Measurements from ENCODE around the gene BICC1.
A peak's percentile ranks its signal among the peaks of the same experiment; 100 is the strongest.

BICC1 gene

DNA sequence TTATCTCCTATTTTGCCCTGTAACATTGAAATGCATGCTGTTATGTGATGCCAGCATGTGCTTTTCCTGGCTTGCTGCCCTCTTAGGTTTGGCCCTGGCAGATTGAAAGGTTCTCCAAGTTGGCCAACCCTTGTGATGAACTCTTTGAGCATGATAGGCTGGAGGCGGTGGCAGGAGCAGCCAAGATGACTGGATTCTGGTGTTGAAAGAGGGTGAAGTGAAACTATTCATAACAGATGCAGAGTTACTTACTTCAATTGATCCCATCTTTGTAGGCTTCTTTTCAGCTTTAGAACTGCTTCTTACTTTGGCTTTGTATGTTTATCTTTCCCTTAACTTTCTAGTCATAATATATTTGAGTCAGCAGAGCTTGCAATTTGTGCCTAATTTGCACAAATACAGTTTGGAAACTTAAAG lies 57.6 kb downstream of the BICC1 start:
- no peak for DNase-seq

- no peak for DNase-seq
Measured at GRCh38 chr10:58570979-58571378, 58.3 kb downstream of the BICC1 start.

DNA sequence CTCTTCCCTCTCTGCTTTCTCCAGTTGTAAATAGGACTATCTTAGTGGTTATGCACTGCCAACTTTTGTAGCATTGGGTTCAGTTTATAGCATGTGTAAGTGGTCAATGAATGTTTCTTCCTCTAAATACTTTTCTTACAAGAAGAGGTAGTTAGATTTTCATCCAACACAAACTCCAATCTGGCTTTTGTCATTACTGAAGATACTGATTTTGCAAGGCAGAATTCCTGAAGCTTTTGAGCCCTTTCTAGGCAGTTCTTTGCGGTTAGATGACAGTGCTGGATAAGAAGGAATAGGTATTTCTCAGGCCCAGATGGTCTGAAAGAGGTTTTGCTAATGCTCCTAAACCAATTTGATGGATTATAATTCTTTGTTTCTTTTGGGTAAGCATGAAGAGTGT lies 60.5 kb downstream of the BICC1 start:
- DNase-seq: no peak

DNA sequence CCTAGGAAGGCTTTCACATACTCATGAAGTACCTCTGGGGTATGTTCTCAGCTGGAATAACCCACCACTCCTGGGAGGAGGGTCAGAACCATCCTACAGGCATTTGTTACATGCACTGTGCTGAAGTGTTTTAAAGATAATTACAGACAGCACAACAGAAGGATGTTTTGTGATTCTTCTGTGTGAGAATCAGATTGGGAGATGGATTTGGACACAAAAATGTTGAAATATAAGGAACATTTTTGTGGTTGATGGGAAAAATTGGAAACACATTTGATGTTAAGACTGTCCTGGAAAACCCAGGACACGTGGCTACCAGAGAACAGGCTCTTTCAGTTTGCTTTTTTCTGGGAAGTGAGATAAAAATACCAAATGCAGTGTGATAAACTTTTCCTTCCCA lies 61.4 kb downstream of the BICC1 start:
- DNase-seq: no peak

DNA sequence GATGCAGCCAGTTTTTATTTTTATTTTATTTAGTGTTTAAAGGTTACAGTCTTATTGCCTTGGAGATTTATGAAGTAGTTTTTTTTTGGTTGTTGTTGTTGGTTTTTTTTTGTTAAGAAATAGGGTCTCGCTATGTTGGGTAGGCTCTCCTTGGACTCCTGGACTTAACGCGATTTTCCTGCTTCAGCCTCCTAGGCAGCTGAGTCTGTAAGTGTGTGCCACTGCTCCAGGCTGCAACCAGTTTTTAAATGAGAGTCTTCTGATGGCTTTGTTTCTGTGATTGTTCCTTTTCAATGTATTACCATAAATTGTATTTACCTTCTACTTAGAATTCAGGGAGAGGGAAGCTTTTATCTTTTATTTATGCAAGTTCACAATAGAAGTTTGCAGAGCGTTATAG lies 62.8 kb downstream of the BICC1 start:
- DNase-seq: no peak

DNA sequence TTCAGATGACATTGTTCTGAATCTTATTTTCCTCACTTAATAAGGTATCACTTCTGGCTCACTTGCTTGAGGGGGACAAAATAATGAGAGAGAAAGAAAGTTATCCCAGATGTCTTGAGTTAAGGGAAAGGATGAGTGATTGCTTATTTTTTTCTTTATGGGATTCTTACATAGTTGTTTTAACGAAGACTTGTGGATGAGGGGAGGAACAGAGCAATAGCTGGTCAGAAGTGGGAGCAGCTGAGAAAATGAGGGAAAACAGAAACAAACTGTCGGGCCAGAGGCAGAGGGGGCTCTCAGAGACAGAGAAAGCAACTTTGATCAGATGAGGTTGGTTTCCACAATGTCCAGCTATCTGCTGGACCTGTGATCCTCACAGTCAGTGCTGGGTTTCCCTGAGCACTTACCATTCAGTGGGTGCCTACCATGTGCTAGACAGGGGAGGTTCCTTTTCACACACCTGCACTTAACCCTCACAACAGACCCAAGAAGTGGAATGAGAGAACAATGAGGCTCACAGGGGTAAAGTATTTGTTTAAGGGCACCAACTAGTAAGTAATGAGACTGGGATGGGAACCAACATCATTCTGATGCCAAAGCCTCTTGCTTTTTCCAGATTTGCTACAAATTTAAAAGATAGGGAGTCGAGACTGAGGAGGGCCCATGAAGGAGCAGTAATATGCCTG lies 64.2 kb downstream of the BICC1 start:
- DNase-seq: no peak

- peak; percentile 74 for DNase-seq
Measured at GRCh38 chr10:58577437-58577777, 64.7 kb downstream of the BICC1 start.

GRCh38 chr10:58578366-58578765 lies 65.7 kb downstream of the BICC1 start:
- DNase-seq: no peak

GRCh38 chr10:58579011-58579655 lies 66.5 kb downstream of the BICC1 start:
- DNase-seq: no peak

- DNase-seq: no peak
Measured at GRCh38 chr10:58582045-58582444, 69.4 kb downstream of the BICC1 start.

GRCh38 chr10:58585435-58585834 lies 72.8 kb downstream of the BICC1 start:
- peak; percentile 55 for DNase-seq

DNA sequence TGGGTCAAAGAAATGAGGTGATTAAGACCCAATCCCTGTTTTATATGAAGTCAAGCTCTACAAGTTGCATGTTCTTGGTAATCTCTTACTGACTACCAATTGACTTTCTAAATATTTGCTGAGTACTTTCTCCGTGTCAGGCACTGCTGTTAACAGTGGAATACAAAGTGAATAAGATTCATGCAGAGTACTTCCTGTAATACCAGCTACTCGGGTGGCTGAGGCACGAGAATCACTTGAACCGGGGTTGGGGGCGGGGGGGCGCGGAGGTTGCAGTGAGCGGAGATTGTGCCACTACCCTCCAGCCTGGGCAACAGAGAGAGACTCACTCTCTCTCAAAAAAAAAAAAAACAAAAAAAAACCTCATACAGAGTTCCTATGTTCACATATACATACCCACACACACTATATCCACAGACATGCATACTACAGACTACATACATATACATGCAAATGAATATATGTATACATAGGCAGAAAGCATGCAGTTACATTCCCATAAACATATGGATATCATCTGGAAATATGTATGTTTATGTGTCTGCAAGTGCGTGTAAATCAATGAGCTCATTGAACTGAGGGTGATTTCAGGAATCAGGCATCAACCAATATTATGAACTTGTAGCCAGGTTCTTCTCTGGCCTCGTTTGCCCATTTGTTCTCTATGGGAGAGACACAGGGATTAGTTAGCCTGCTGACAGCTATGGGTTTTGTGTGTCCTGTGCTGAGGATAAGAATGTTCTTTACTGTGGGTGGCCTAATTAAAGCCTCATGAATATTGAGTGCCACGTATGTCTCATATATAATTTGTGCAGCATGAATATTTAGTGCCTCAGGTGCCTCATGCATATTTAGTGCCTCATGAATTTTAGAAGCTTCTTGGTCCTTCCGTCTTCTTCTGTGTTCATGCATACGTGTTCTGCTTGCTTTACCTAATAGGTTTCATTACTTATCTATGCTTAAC lies 73.9 kb downstream of the BICC1 start:
- no peak for DNase-seq

DNA sequence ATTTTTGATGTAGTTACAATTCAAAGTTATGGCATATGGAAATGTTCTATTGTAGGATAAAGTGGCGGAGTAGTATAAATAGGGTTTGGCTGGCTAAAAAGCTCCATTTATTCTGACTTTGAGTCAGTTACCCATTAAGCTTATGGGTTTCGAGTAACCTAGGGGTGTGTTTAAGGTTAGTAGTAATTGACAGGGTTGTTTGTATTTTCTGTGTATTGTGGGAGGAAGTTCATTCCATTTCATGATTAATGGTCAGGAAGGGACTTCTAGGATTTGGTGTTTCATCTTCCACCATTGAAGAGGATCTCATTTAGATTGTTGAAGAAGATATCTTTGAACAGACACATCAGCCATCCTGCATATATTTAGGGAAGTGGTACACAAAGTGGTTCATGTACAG lies 75.0 kb downstream of the BICC1 start:
- no peak for DNase-seq

GRCh38 chr10:58588673-58589265 lies 76.1 kb downstream of the BICC1 start:
- DNase-seq: peak; percentile 4

- peak; percentile 5 for DNase-seq
Measured at GRCh38 chr10:58590152-58590840, 77.6 kb downstream of the BICC1 start.

GRCh38 chr10:58590924-58591323 lies 78.3 kb downstream of the BICC1 start:
- DNase-seq: no peak

DNA sequence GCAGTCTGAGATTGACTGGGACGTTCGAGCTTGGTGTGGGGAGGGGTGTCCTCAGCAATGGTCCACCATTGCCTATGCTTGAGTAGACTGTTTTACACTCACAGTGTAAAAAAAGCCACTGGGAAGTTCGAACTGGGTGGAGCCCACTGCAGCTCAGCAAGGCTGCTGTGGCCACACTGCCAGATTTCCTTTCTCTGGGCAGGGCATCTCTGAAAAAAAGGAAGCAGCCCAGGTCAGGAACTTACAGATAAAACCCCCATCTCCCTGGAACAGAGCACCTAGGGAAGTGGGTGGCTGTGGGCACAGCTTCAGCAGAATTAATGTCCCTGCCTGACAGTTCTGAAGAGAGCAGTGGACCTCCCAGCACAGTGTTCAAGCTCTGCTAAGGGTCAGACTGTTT lies 80.3 kb downstream of the BICC1 start:
- peak; percentile 78 for DNase-seq

GRCh38 chr10:58597211-58597610 lies 84.5 kb downstream of the BICC1 start:
- peak; percentile 50 for DNase-seq

GRCh38 chr10:58599927-58600553 lies 87.4 kb downstream of the BICC1 start:
- DNase-seq: no peak

DNA sequence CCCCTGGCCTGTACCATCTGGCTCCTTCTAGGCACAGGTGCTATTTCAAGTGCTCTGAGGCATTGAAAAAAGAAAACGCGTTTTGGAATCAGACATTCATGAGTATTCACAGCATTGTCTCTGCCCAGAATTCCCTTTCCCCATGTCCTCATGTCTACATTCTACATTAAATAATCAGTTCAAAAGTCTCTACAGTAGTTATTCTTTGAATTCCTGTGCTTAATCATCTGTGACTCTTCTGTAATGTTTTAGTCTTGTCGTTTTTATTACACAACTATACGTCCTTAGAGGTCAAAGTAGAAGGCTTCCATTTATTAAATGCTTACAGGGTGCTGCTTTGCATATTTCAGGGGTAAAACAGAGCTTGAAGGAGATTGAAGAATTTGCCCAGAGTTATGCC lies 95.7 kb downstream of the BICC1 start:
- DNase-seq: no peak

- DNase-seq: no peak
Measured at GRCh38 chr10:58608826-58609531, 96.3 kb downstream of the BICC1 start.

Measured in hematopoietic multipotent progenitor cell treated with erythropoietin and hydrocortisone succinate and interleukin-3 and kit ligand, for 4 days (in vitro differentiated cells).